Caki2 (cell line): Measurements from ENCODE around the gene LEUTX. TPM values are rescaled to one million over a fixed set of nuclear protein-coding genes. Genes with fewer than 3 reads are reported as not detected.

Experiments
- DNase-seq: peaks from one replicate; pipeline ENCODE4 v3.0.0-alpha.2; 2015; ENCODE audit warnings: low read depth
- in situ Hi-C: cut with HindIII; loops from 2 replicates; pipeline ENCODE4 v1.10.0; 2016; ENCODE audit warnings: low sequenced_read_pairs, low pct_unique_long_range_greater_than_20kb, mixed read lengths
- total RNA-seq: library from RNA; depleted of rRNA; stranded (reverse); fragments of >200 nt; shearing (Covaris generic); gene quantifications from 2 replicates; pipeline ENCODE4 v1.2.3, GENCODE V29; 2014; ENCODE audit warnings: low replicate concordance

Gene LEUTX
- total RNA-seq, 1 experiment from 2014 or later = not detected

GRCh38 chr19:39816287-39817048 lies 37.8 kb downstream of the LEUTX start:
- in situ Hi-C loops = no loop called here
- no peak for DNase-seq

GRCh38 chr19:39817888-39818561 lies 39.4 kb downstream of the LEUTX start:
- in situ Hi-C loops = no loop called here
- no peak for DNase-seq

GRCh38 chr19:39818626-39819097 lies 40.0 kb downstream of the LEUTX start:
- DNase-seq = no peak
- in situ Hi-C loops = no loop called here

GRCh38 chr19:39819786-39820185 lies 41.1 kb downstream of the LEUTX start:
- DNase-seq = no peak
- in situ Hi-C loops = no loop called here

GRCh38 chr19:39820696-39821095 lies 42.0 kb downstream of the LEUTX start:
- DNase-seq = no peak
- in situ Hi-C loops = no loop called here

- DNase-seq = no peak
- in situ Hi-C loops = no loop called here
These were observed 45.0 kb downstream of the LEUTX start for GRCh38 chr19:39823686-39824085.

- in situ Hi-C loops = no loop called here
- peak; percentile 89 for DNase-seq
These were observed 45.8 kb downstream of the LEUTX start for GRCh38 chr19:39824143-39825092.

GRCh38 chr19:39825093-39825463 lies 46.4 kb downstream of the LEUTX start:
- in situ Hi-C loops = no loop called here
- DNase-seq = no peak

GRCh38 chr19:39825531-39826076 lies 47.0 kb downstream of the LEUTX start:
- DNase-seq = no peak
- in situ Hi-C loops = no loop called here

GRCh38 chr19:39826311-39826945 lies 47.8 kb downstream of the LEUTX start:
- DNase-seq = no peak
- in situ Hi-C loops = no loop called here

- in situ Hi-C loops = no loop called here
- no peak for DNase-seq
These were observed 48.6 kb downstream of the LEUTX start for GRCh38 chr19:39827216-39827615.

GRCh38 chr19:39828015-39828653 lies 49.5 kb downstream of the LEUTX start:
- in situ Hi-C loops = no loop called here
- DNase-seq = no peak

- in situ Hi-C loops = no loop called here
- DNase-seq = no peak
These were observed 50.0 kb downstream of the LEUTX start for GRCh38 chr19:39828654-39829032.

- DNase-seq = no peak
- in situ Hi-C loops = no loop called here
These were observed 51.1 kb downstream of the LEUTX start for GRCh38 chr19:39829702-39830275.

- DNase-seq = no peak
- in situ Hi-C loops = no loop called here
These were observed 51.8 kb downstream of the LEUTX start for GRCh38 chr19:39830406-39830805.

- in situ Hi-C loops = no loop called here
- no peak for DNase-seq
These were observed 52.2 kb downstream of the LEUTX start for GRCh38 chr19:39830847-39831246.

- DNase-seq = no peak
- in situ Hi-C loops = no loop called here
These were observed 53.0 kb downstream of the LEUTX start for GRCh38 chr19:39831679-39832078.
